Keratinocyte (primary cell): Measurements from ENCODE around the gene PLCL2. TPM values are rescaled to one million over a fixed set of nuclear protein-coding genes. Genes with fewer than 3 reads are reported as not detected.

Source experiments
- DNase-seq: peaks from one replicate; pipeline ENCODE4 v3.0.0-alpha.2; 2011; ENCODE audit warnings: low read depth, missing footprints, low spot score
- FAIRE-seq: peaks from 2 replicates; lab custom pipeline; 2011; peaks lifted over from hg19 to GRCh38; lab: Jason Lieb, UNC
- H2AFZ ChIP-seq: 2 replicates; pipeline ENCODE4 v1.6.0; 2012; ENCODE audit warnings: low read length, control low read depth, inconsistent platforms; ENCODE audit not compliant: control insufficient read depth
- H3K27ac ChIP-seq: 2 replicates; pipeline ENCODE4 v1.5.1; 2011; ENCODE audit warnings: low read length; ENCODE audit not compliant: control insufficient read depth, insufficient read depth
- H3K27me3 ChIP-seq: 3 replicates; pipeline ENCODE4 v1.6.0; 2011; ENCODE audit warnings: low read length; ENCODE audit not compliant: control insufficient read depth, insufficient read depth; ENCODE audit errors: extremely low read depth
- H3K36me3 ChIP-seq, 2 experiments: 2 replicates in 1 of 2; 3 replicates in 1 of 2; pipeline ENCODE4 v1.5.1; 2011; ENCODE audit warnings: low read length in 2 of 2, mild to moderate bottlenecking in 1 of 2; ENCODE audit not compliant: control insufficient read depth in 2 of 2, insufficient read depth in 2 of 2; ENCODE audit errors: extremely low read depth in 1 of 2
- H3K4me1 ChIP-seq: 3 replicates; pipeline ENCODE4 v1.5.1; 2011; ENCODE audit warnings: low read length; ENCODE audit not compliant: control insufficient read depth, insufficient read depth; ENCODE audit errors: extremely low read depth
- H3K4me2 ChIP-seq: 3 replicates; pipeline ENCODE4 v1.6.0; 2011; ENCODE audit warnings: low read depth, low read length; ENCODE audit not compliant: control insufficient read depth, insufficient read depth; ENCODE audit errors: extremely low read depth
- H3K4me3 ChIP-seq, 3 experiments: fragments of 200-600 bp in 1 of 3; sonication (generic) in 1 of 3; 2 replicates in 2 of 3; 3 replicates in 1 of 3; pipeline ENCODE4 v1.5.1; 2011 to 2016; ENCODE audit warnings: low read length in 3 of 3, mild to moderate bottlenecking in 3 of 3, control low read depth in 2 of 3, inconsistent platforms in 1 of 3, low read depth in 1 of 3, mixed read lengths in 1 of 3, mixed run types in 1 of 3, moderate library complexity in 1 of 3; ENCODE audit not compliant: control insufficient read depth in 2 of 3, insufficient read depth in 2 of 3; ENCODE audit errors: extremely low read depth in 1 of 3
- H3K79me2 ChIP-seq: 2 replicates; pipeline ENCODE4 v1.6.0; 2012; ENCODE audit warnings: low read length; ENCODE audit not compliant: control insufficient read depth, insufficient read depth
- H3K9ac ChIP-seq: 3 replicates; pipeline ENCODE4 v1.6.0; 2011; ENCODE audit warnings: low read length; ENCODE audit not compliant: control insufficient read depth, insufficient read depth; ENCODE audit errors: extremely low read depth
- H3K9me1 ChIP-seq: 3 replicates; pipeline ENCODE4 v1.6.0; 2011; ENCODE audit warnings: low read length; ENCODE audit not compliant: control insufficient read depth, insufficient read depth; ENCODE audit errors: extremely low read depth
- H3K9me3 ChIP-seq: 2 replicates; pipeline ENCODE4 v1.5.1; 2012; ENCODE audit warnings: low read depth, low read length; ENCODE audit not compliant: control insufficient read depth
- H4K20me1 ChIP-seq: 3 replicates; pipeline ENCODE4 v1.6.0; 2011; ENCODE audit warnings: low read length; ENCODE audit not compliant: control insufficient read depth, insufficient read depth; ENCODE audit errors: extremely low read depth
- EZH2 ChIP-seq: IDR thresholded peaks from one replicate; pipeline ENCODE4 v1.6.1; 2012; ENCODE audit warnings: inconsistent platforms, mild to moderate bottlenecking, low read length, moderate library complexity
- dilution Hi-C: fragments of 300-500 bp; cut with MboI; formaldehyde crosslinking; loops from one replicate; pipeline ENCODE4 v1.7.0; 2020; ENCODE audit warnings: low sequenced_read_pairs; ENCODE audit not compliant: extremely low pct_ligation_motif_present
- polyA plus RNA-seq, 5 experiments: library from polyadenylated mRNA; depleted of rRNA in 3 of 5; stranded (reverse) in 3 of 5; stranded (forward) in 1 of 5; unstranded in 1 of 5; fragments of >200 nt; gene quantifications; 1 replicate in 1 of 5; 2 replicates in 3 of 5; 3 replicates in 1 of 5; pipeline versions ENCODE4 v1.2.1 to v1.2.3, GENCODE V29; 2011 to 2012; ENCODE audit warnings: missing spikeins in 2 of 5, low read depth in 1 of 5, low replicate concordance in 1 of 5
- TF ChIP-seq, protein P1 (sequence below), 3 experiments: IDR thresholded peaks in 1 of 3; conservative IDR thresholded peaks in 1 of 3; optimal IDR thresholded peaks in 1 of 3; 2 replicates in 2 of 3; 3 replicates in 1 of 3; pipeline versions ENCODE3 to v1.5.1; 2011; ENCODE audit warnings: low read length in 3 of 3, mild to moderate bottlenecking in 3 of 3, moderate library complexity in 2 of 3, control low read depth in 1 of 3, inconsistent platforms in 1 of 3; ENCODE audit not compliant: insufficient read depth in 2 of 3; ENCODE audit errors: extremely low read depth in 1 of 3

The PLCL2 gene
- polyA plus RNA-seq, 1 donor (not counting 4 experiments of a cell fraction or from before 2014, with no cell fraction given): 0.20 TPM

DNA sequence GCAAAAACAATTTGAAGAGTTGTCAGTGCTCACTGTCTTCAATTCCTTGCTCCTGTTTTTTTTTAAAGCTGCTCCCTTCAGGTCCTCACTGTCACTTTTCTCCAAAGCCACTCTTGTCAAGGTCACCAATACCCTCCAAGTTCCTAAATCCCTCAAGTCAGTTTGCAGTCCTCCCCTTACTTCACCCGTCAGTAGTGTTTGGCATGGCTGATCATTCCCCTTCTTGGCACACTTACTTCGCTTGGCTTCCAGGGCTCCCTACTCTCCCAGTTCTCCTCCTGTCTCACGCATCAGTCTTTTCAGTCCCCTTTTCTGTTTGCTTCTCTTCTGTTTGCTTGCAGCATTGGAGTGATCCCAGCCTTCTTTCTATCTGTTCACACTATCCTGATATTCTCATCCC, 25.5 kb downstream of the PLCL2 start:
- Histone ChIP-seq H3K4me3 (no peak overlapping the region), H3K4me1 (no peaks in the 10 kb centered on the region), H4K20me1 (no peaks in the 10 kb centered on the region), H3K4me2 (no peak overlapping the region), H3K9me1 (no peaks in the 10 kb centered on the region), H3K36me3 (no peaks in the 10 kb centered on the region), H3K9ac (no peak overlapping the region), H3K79me2 (no peaks in the 10 kb centered on the region), H3K9me3 (no peaks in the 10 kb centered on the region), H3K27ac (no peak overlapping the region), H2AFZ (no peak overlapping the region), H3K27me3 (no peaks in the 10 kb centered on the region)
- dilution Hi-C loops: no loop called here
- FAIRE-seq: no peak
- TF ChIP-seq, protein P1, sequence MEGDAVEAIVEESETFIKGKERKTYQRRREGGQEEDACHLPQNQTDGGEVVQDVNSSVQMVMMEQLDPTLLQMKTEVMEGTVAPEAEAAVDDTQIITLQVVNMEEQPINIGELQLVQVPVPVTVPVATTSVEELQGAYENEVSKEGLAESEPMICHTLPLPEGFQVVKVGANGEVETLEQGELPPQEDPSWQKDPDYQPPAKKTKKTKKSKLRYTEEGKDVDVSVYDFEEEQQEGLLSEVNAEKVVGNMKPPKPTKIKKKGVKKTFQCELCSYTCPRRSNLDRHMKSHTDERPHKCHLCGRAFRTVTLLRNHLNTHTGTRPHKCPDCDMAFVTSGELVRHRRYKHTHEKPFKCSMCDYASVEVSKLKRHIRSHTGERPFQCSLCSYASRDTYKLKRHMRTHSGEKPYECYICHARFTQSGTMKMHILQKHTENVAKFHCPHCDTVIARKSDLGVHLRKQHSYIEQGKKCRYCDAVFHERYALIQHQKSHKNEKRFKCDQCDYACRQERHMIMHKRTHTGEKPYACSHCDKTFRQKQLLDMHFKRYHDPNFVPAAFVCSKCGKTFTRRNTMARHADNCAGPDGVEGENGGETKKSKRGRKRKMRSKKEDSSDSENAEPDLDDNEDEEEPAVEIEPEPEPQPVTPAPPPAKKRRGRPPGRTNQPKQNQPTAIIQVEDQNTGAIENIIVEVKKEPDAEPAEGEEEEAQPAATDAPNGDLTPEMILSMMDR (optimal IDR thresholded peaks at IDR 0.05 in 1 of 3, IDR thresholded peaks at IDR 0.05 in 1 of 3, conservative IDR thresholded peaks at IDR 0.05 in 1 of 3; ENCODE audit: extremely low read depth in 1 of 3, insufficient read depth in 2 of 3, low read length in 3 of 3): no peak
- TF ChIP-seq EZH2: no peak
- no peak for DNase-seq

DNA sequence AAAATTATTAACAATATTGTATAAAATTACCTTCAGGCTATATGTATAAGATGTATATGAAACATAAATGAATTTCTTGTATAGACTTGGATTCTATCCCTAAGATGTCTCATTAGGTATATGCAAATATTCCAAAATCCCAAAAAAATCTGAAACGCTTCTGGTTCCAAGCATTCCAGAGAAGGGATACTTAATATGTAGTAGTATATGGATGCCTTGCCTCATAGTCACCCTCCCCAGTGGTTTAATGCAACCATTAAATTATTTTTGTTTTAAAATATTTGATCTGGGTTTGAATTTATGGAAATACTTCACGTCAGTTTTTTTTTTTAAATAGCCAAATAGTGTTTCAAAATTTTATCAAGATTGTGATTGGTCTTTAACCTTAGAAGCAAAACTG, 27.2 kb downstream of the PLCL2 start:
- Histone ChIP-seq H3K4me3 (no peak overlapping the region), H3K27ac (no peak overlapping the region), H3K36me3 (no peaks in the 10 kb centered on the region), H3K79me2 (no peaks in the 10 kb centered on the region), H3K9me1 (no peaks in the 10 kb centered on the region), H3K27me3 (no peaks in the 10 kb centered on the region), H3K4me1 (no peaks in the 10 kb centered on the region), H3K9me3 (no peaks in the 10 kb centered on the region), H2AFZ (no peak overlapping the region), H3K9ac (no peak overlapping the region), H3K4me2 (no peak overlapping the region), H4K20me1 (no peaks in the 10 kb centered on the region)
- DNase-seq (no peak), FAIRE-seq (no peak)
- dilution Hi-C loops: no loop called here
- TF ChIP-seq, protein P1 (optimal IDR thresholded peaks at IDR 0.05 in 1 of 3, IDR thresholded peaks at IDR 0.05 in 1 of 3, conservative IDR thresholded peaks at IDR 0.05 in 1 of 3; ENCODE audit: extremely low read depth in 1 of 3, insufficient read depth in 2 of 3, low read length in 3 of 3): no peak
- no peak for TF ChIP-seq EZH2
